Cardiac fibroblast (primary cell): ENCODE results near the gene NDUFS8.
A peak's percentile ranks its signal among the peaks of the same experiment; 100 is the strongest.

Source experiments
- DNase-seq, 2 donors: peaks; one replicate each; pipeline versions ENCODE4 v3.0.0 to v3.0.0-alpha.2; 2010; ENCODE audit warnings: low read depth in 2 of 2
- H3K4me3 ChIP-seq, 2 donors: replicated peaks in 1 of 2; 1 replicate in 1 of 2; 2 replicates in 1 of 2; pipeline ENCODE4 v1.5.1; 2011; ENCODE audit warnings: low read depth in 2 of 2, low read length in 2 of 2, mild to moderate bottlenecking in 2 of 2, moderate library complexity in 1 of 2
- CTCF ChIP-seq: IDR thresholded peaks from one replicate; pipeline ENCODE4 v1.5.1; 2011; ENCODE audit warnings: low read depth, mild to moderate bottlenecking, low read length, inconsistent platforms

NDUFS8 gene

GRCh38 chr11:68012843-68013610 is 17.5 kb upstream of the NDUFS8 start:
- peak; percentile 97 to 98 for DNase-seq
- TF ChIP-seq CTCF: no peak
- no peak overlapping the region for H3K4me3 ChIP-seq

GRCh38 chr11:68013611-68014156 is 16.8 kb upstream of the NDUFS8 start:
- H3K4me3 ChIP-seq: no peak overlapping the region
- DNase-seq: no peak
- no peak for TF ChIP-seq CTCF

DNA sequence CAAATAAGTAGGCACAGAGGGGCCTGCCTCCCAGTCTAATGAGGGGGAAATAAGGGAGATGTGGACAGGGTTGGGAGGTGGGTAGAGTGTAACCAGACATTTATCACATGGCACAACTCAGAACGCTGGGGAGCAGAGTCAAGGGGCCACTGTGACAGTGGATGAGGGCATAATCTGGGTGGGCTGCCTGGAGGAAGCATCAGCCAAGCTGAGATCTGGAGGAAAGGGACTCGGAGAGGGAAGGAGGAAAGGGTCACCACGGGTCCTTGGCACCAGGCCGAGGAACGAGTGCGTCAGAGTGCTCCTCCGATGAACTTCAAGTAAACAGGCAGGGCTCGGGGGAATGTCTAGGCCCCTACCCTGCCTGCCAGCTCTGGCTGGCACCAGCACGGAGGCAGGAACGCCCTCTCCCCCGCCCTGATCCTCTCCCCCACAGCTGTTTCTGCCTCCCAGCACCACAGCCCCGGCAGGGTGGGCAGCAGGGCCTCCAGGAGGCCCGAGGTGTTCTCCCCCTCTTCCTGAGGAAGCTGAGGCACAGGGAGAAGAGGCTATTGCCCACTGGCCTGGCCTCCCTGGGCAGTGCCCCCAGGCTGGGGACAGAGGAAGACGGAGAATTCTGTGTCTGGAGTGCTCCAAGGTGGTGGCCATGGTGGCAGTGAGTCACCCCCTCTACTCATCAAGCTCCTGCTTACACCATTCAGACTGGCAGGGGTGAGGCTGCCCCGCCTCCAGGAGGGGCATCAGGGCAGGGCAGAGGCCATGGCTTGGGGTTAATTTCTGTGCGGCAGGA is 16.1 kb upstream of the NDUFS8 start:
- TF ChIP-seq CTCF: no peak
- no peak overlapping the region for H3K4me3 ChIP-seq
- DNase-seq: peak; percentile 84 to 92

- no peak for DNase-seq
- no peak for TF ChIP-seq CTCF
- no peak overlapping the region for H3K4me3 ChIP-seq
Measured at GRCh38 chr11:68014947-68015447, 15.5 kb upstream of the NDUFS8 start.

- no peak for DNase-seq
- H3K4me3 ChIP-seq: no peak overlapping the region
- no peak for TF ChIP-seq CTCF
Measured at GRCh38 chr11:68015467-68015866, 15.0 kb upstream of the NDUFS8 start.

- no peak overlapping the region for H3K4me3 ChIP-seq
- DNase-seq: no peak
- no peak for TF ChIP-seq CTCF
Measured at GRCh38 chr11:68016161-68016903, 14.1 kb upstream of the NDUFS8 start.
